DMS153 treated with DMSO at 0.1 percent for 48 hours (cell line): ENCODE measurements around the gene ANKRD31.
"Not testable (repeated sequence)": the region's sequence is repeated elsewhere in the genome, so short reads cannot be mapped to it uniquely, and the experiment has no call there.

Source experiments
- DNase-seq: peaks from one replicate; lab custom pipeline; 2025; ENCODE audit not compliant: unreplicated experiment; lab: John Stamatoyannopoulos, UW

ANKRD31 gene

GRCh38 chr5:75142566-75143136 lies 94.0 kb downstream of the ANKRD31 start:
- DNase-seq, result no peak

GRCh38 chr5:75140277-75140676 lies 96.4 kb downstream of the ANKRD31 start:
- no peak for DNase-seq

GRCh38 chr5:75138689-75139088 lies 98.0 kb downstream of the ANKRD31 start:
- DNase-seq, result no peak

- DNase-seq, result no peak
Measured at GRCh38 chr5:75130818-75131349, 105.8 kb downstream of the ANKRD31 start.

GRCh38 chr5:75116856-75117255 lies 119.8 kb downstream of the ANKRD31 start:
- DNase-seq, result no peak

GRCh38 chr5:75114311-75114710 lies 122.4 kb downstream of the ANKRD31 start:
- DNase-seq, result not testable (repeated sequence)

- DNase-seq, result no peak
Measured at GRCh38 chr5:75113354-75114113, 123.1 kb downstream of the ANKRD31 start.

GRCh38 chr5:75108931-75109596 lies 127.6 kb downstream of the ANKRD31 start:
- DNase-seq, result no peak

- DNase-seq, result no peak
Measured at GRCh38 chr5:75108515-75108914, 128.2 kb downstream of the ANKRD31 start.

- DNase-seq, result not testable (repeated sequence)
Measured at GRCh38 chr5:75095956-75096355, 140.7 kb downstream of the ANKRD31 start.

GRCh38 chr5:75091597-75091996 lies 145.1 kb downstream of the ANKRD31 start:
- DNase-seq, result no peak

GRCh38 chr5:75089662-75090061 lies 147.0 kb downstream of the ANKRD31 start:
- DNase-seq, result no peak

GRCh38 chr5:75089137-75089536 lies 147.5 kb downstream of the ANKRD31 start:
- DNase-seq, result no peak

GRCh38 chr5:75088648-75089047 lies 148.0 kb downstream of the ANKRD31 start:
- DNase-seq, result no peak

- no peak for DNase-seq
Measured at GRCh38 chr5:75081510-75081909, 155.2 kb downstream of the ANKRD31 start.

GRCh38 chr5:75079346-75079745 lies 157.3 kb downstream of the ANKRD31 start:
- not testable (repeated sequence) for DNase-seq

- DNase-seq, result no peak
Measured at GRCh38 chr5:75078027-75078426, 158.7 kb downstream of the ANKRD31 start.

- no peak for DNase-seq
Measured at GRCh38 chr5:75072061-75072460, 164.6 kb downstream of the ANKRD31 start.

- no peak for DNase-seq
Measured at GRCh38 chr5:75071100-75071499, 165.6 kb downstream of the ANKRD31 start.

- DNase-seq, result no peak
Measured at GRCh38 chr5:75067434-75067833, 169.2 kb downstream of the ANKRD31 start.

GRCh38 chr5:75062925-75063531 lies 173.7 kb downstream of the ANKRD31 start:
- no peak for DNase-seq
